SK-N-MC (cell line): ENCODE measurements around the gene NBEA.
"Not testable (repeated sequence)": the region's sequence is repeated elsewhere in the genome, so short reads cannot be mapped to it uniquely, and the experiment has no call there.

Source experiments
- DNase-seq: peaks from one replicate; pipeline ENCODE4 v3.0.0-alpha.2; 2011; ENCODE audit warnings: low read depth, low spot score
- H3K27ac ChIP-seq: fragments of 200-600 bp; sonication (generic); 2 replicates; pipeline ENCODE4 v1.5.1; 2016; ENCODE audit warnings: mixed run types
- H3K36me3 ChIP-seq: fragments of 200-600 bp; sonication (generic); 2 replicates; pipeline ENCODE4 v1.6.1; 2017; ENCODE audit warnings: antibody characterized with exemption, low read length, mixed read lengths; ENCODE audit not compliant: insufficient read depth
- H3K4me3 ChIP-seq: fragments of 200-600 bp; sonication (generic); 2 replicates; pipeline ENCODE4 v1.5.1; 2016
- H3K9ac ChIP-seq: fragments of 200-600 bp; sonication (generic); 2 replicates; pipeline ENCODE4 v1.8.0; 2017; ENCODE audit warnings: mixed run types, mixed read lengths; ENCODE audit not compliant: insufficient read length
- H3K9me3 ChIP-seq: fragments of 200-600 bp; sonication (generic); 2 replicates; pipeline ENCODE4 v1.6.1; 2017; ENCODE audit warnings: low read depth, mild to moderate bottlenecking, antibody characterized with exemption, low read length, moderate library complexity, mixed read lengths
- EZH2 ChIP-seq: fragments of 200-600 bp; sonication (generic); IDR thresholded peaks from one replicate; pipeline ENCODE4 v1.6.1; 2017; ENCODE audit warnings: antibody characterized with exemption
- FOXP2 ChIP-seq: optimal IDR thresholded peaks from 2 replicates; pipeline ENCODE3; 2011; ENCODE audit warnings: mild to moderate bottlenecking, moderate library complexity; ENCODE audit not compliant: insufficient read depth; ENCODE audit errors: extremely low read length, control extremely low read depth
- POLR2AphosphoS5 ChIP-seq: IDR thresholded peaks from 2 replicates; pipeline ENCODE4 v1.6.1; 2012; ENCODE audit warnings: mild to moderate bottlenecking, low read depth, low read length, borderline replicate concordance

The NBEA gene

GRCh38 chr13:35025314-35025713 is 83.2 kb downstream of the NBEA start:
- Histone ChIP-seq H3K4me3 (no peak overlapping the region), H3K27ac (no peak overlapping the region), H3K9ac (no peak overlapping the region), H3K36me3 (no peaks in the 10 kb centered on the region), H3K9me3 (peaks cover 2% of the 10 kb centered on the region; the same call in 1 of the 2 replicates)
- no peak for DNase-seq
- no peak for TF ChIP-seq POLR2AphosphoS5
- no peak for TF ChIP-seq FOXP2
- no peak for TF ChIP-seq EZH2

- no peak overlapping the region for H3K4me3 ChIP-seq
- H3K9ac ChIP-seq: no peak overlapping the region
- no peak overlapping the region for H3K27ac ChIP-seq
- H3K36me3 ChIP-seq: no peaks in the 10 kb centered on the region
- peaks cover 5% of the 10 kb centered on the region; the same call in 1 of the 2 replicates for H3K9me3 ChIP-seq
- no peak for DNase-seq
- TF ChIP-seq EZH2 (no peak), POLR2AphosphoS5 (no peak), FOXP2 (no peak)
These were observed 86.3 kb downstream of the NBEA start for GRCh38 chr13:35028338-35028867.

- Histone ChIP-seq H3K36me3 (no peaks in the 10 kb centered on the region), H3K4me3 (no peak overlapping the region), H3K27ac (no peak overlapping the region), H3K9me3 (no peaks in the 10 kb centered on the region), H3K9ac (no peak overlapping the region)
- DNase-seq: no peak
- TF ChIP-seq POLR2AphosphoS5 (no peak), EZH2 (no peak), FOXP2 (no peak)
These were observed 96.9 kb downstream of the NBEA start for GRCh38 chr13:35039012-35039411.

GRCh38 chr13:35046587-35046986 is 104.5 kb downstream of the NBEA start:
- H3K9me3 ChIP-seq: no peaks in the 10 kb centered on the region
- no peak overlapping the region for H3K9ac ChIP-seq
- no peak for DNase-seq
- no peak overlapping the region for H3K4me3 ChIP-seq
- TF ChIP-seq FOXP2 (no peak), EZH2 (no peak), POLR2AphosphoS5 (no peak)
- H3K27ac ChIP-seq: no peak overlapping the region
- H3K36me3 ChIP-seq: no peaks in the 10 kb centered on the region

GRCh38 chr13:35055705-35056104 is 113.6 kb downstream of the NBEA start:
- no peak for DNase-seq
- TF ChIP-seq POLR2AphosphoS5 (no peak), FOXP2 (no peak), EZH2 (no peak)
- no peaks in the 10 kb centered on the region for H3K9me3 ChIP-seq

GRCh38 chr13:35057858-35058257 is 115.8 kb downstream of the NBEA start:
- H3K4me3 ChIP-seq: no peak overlapping the region
- DNase-seq: no peak
- H3K9ac ChIP-seq: no peak overlapping the region
- TF ChIP-seq POLR2AphosphoS5 (no peak), FOXP2 (no peak), EZH2 (no peak)
- H3K36me3 ChIP-seq: no peaks in the 10 kb centered on the region
- no peak overlapping the region for H3K27ac ChIP-seq
- H3K9me3 ChIP-seq: no peaks in the 10 kb centered on the region

More at GRCh38 chr13:35055705-35056104, 113.6 kb downstream of the NBEA start:
- Histone ChIP-seq H3K27ac (no peak overlapping the region), H3K36me3 (no peaks in the 10 kb centered on the region), H3K4me3 (no peak overlapping the region), H3K9ac (no peak overlapping the region)

- H3K36me3 ChIP-seq, H3K4me3 ChIP-seq, H3K27ac ChIP-seq, H3K9me3 ChIP-seq, H3K9ac ChIP-seq, DNase-seq: not testable (repeated sequence)
These were observed 116.5 kb downstream of the NBEA start for GRCh38 chr13:35058585-35058984.

GRCh38 chr13:35086667-35087066 is 144.6 kb downstream of the NBEA start:
- Histone ChIP-seq H3K27ac (no peak overlapping the region), H3K9me3 (no peaks in the 10 kb centered on the region), H3K9ac (no peak overlapping the region), H3K4me3 (no peak overlapping the region), H3K36me3 (no peaks in the 10 kb centered on the region)
- TF ChIP-seq POLR2AphosphoS5 (no peak), FOXP2 (no peak), EZH2 (no peak)
- no peak for DNase-seq

GRCh38 chr13:35092251-35092650 is 150.2 kb downstream of the NBEA start:
- Histone ChIP-seq H3K4me3 (no peak overlapping the region), H3K27ac (no peak overlapping the region), H3K9ac (no peak overlapping the region), H3K36me3 (no peaks in the 10 kb centered on the region), H3K9me3 (no peaks in the 10 kb centered on the region)
- no peak for TF ChIP-seq FOXP2
- no peak for TF ChIP-seq EZH2
- no peak for TF ChIP-seq POLR2AphosphoS5
- no peak for DNase-seq
